Peyer's patch (tissue), 4 donors: ENCODE measurements around the gene ALDH1L1.

Experiments
- POLR2A ChIP-seq, 2 donors: fragments of 450-650 bp; IDR thresholded peaks; one replicate each; pipeline ENCODE4 v1.5.1; 2017; ENCODE audit warnings: antibody characterized with exemption in 2 of 2, mild to moderate bottlenecking in 2 of 2, moderate library complexity in 2 of 2
- TF ChIP-seq, protein P1 (sequence below), 6 experiments: fragments of 450-650 bp in 4 of 6; fragments of 200-600 bp in 2 of 6; sonication (generic) in 1 of 6; IDR thresholded peaks; one replicate each; pipeline ENCODE4 v1.5.1; 2017 to 2019; ENCODE audit warnings: antibody characterized with exemption in 6 of 6, mild to moderate bottlenecking in 3 of 6, moderate library complexity in 1 of 6

DNA sequence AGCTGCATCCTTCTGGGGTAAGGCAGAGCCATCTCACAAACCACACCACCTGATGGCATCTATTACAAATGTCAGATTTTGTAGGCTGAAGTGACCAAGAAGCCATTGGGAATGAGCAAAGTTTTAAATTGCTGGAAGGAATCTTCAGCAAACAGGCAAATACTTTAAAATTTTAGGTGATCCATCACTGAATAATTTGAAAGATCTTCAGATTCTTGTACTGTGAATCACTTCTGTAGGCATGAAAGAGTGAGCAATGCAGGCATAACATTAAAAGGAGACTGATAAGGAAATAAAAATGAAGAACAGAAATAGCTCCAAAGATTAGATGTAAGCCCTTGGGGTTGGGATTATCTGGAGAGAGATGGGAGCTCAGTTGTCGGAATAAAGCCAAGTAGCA lies 36.0 kb upstream of the ALDH1L1 start:
- TF ChIP-seq, protein P1, sequence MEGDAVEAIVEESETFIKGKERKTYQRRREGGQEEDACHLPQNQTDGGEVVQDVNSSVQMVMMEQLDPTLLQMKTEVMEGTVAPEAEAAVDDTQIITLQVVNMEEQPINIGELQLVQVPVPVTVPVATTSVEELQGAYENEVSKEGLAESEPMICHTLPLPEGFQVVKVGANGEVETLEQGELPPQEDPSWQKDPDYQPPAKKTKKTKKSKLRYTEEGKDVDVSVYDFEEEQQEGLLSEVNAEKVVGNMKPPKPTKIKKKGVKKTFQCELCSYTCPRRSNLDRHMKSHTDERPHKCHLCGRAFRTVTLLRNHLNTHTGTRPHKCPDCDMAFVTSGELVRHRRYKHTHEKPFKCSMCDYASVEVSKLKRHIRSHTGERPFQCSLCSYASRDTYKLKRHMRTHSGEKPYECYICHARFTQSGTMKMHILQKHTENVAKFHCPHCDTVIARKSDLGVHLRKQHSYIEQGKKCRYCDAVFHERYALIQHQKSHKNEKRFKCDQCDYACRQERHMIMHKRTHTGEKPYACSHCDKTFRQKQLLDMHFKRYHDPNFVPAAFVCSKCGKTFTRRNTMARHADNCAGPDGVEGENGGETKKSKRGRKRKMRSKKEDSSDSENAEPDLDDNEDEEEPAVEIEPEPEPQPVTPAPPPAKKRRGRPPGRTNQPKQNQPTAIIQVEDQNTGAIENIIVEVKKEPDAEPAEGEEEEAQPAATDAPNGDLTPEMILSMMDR (IDR thresholded peaks at IDR 0.05): no peak
- no peak for TF ChIP-seq POLR2A (IDR thresholded peaks at IDR 0.05)
